PC-9 (cell line): ENCODE results near the gene ACY1. TPM values are rescaled to one million over a fixed set of nuclear protein-coding genes. Genes with fewer than 3 reads are reported as not detected.

Source experiments
- BruUV-seq: library from RNA; stranded (reverse); fragments of 400-500 nt; replicated peaks from 2 replicates; lab custom pipeline; 2021; lab: Mats Ljungman, UMichigan
- CTCF ChIA-PET: fragments of 300-600 bp; sonication (Branson Sonifier 250); formaldehyde crosslinking; loops from one replicate; lab custom pipeline; 2022; ENCODE audit warnings: antibody characterized with exemption; lab: Charles Lee
- POLR2A ChIA-PET: fragments of 300-600 bp; sonication (Branson Sonifier 250); formaldehyde crosslinking; loops from one replicate; lab custom pipeline; 2022; ENCODE audit warnings: antibody characterized with exemption; ENCODE audit not compliant: unreplicated experiment; lab: Charles Lee
- DNase-seq, 2 experiments: peaks; one replicate each; pipeline versions ENCODE4 v3.0.0 to v3.0.0-alpha.2; 2015 to 2022; ENCODE audit warnings: mixed read lengths in 1 of 2
- H2AFZ ChIP-seq: fragments of 200-600 bp; sonication (generic); 2 replicates; pipeline ENCODE4 v1.8.1; 2017; ENCODE audit warnings: antibody characterized with exemption
- H3F3A ChIP-seq: fragments of 200-600 bp; sonication (generic); 2 replicates; pipeline ENCODE4 v1.8.1; 2017; ENCODE audit warnings: antibody characterized with exemption, mild to moderate bottlenecking, low read depth; ENCODE audit not compliant: insufficient read depth
- H3K27ac ChIP-seq: fragments of 200-600 bp; sonication (generic); 2 replicates; pipeline ENCODE4 v1.6.1; 2016; ENCODE audit warnings: mixed run types
- H3K27me3 ChIP-seq: fragments of 200-600 bp; sonication (generic); 2 replicates; pipeline ENCODE4 v1.6.1; 2016; ENCODE audit warnings: low read depth, mixed run types; ENCODE audit not compliant: insufficient read depth
- H3K36me3 ChIP-seq: fragments of 200-600 bp; sonication (generic); 2 replicates; pipeline ENCODE4 v1.6.1; 2016; ENCODE audit warnings: low read depth, mixed run types
- H3K4me1 ChIP-seq: fragments of 200-600 bp; sonication (generic); replicated peaks from 2 replicates; pipeline ENCODE4 v1.6.1; 2016; ENCODE audit warnings: mixed run types; ENCODE audit not compliant: insufficient read depth
- H3K4me2 ChIP-seq: fragments of 200-600 bp; sonication (generic); 2 replicates; pipeline ENCODE4 v1.6.1; 2017; ENCODE audit warnings: mixed run types
- H3K4me3 ChIP-seq: fragments of 200-600 bp; sonication (generic); 2 replicates; pipeline ENCODE4 v1.6.1; 2016; ENCODE audit warnings: mixed run types
- H3K79me2 ChIP-seq: fragments of 200-600 bp; sonication (generic); 2 replicates; pipeline ENCODE4 v1.6.1; 2017; ENCODE audit warnings: low read depth, mixed run types
- H3K9me2 ChIP-seq: fragments of 200-600 bp; sonication (generic); 2 replicates; pipeline ENCODE4 v1.8.1; 2017; ENCODE audit warnings: mild to moderate bottlenecking; ENCODE audit not compliant: insufficient read depth
- H3K9me3 ChIP-seq: fragments of 200-600 bp; sonication (generic); 2 replicates; pipeline ENCODE4 v1.8.1; 2016; ENCODE audit warnings: low read depth; ENCODE audit not compliant: insufficient read depth
- H4K20me1 ChIP-seq: fragments of 200-600 bp; sonication (generic); 2 replicates; pipeline ENCODE4 v1.8.1; 2017; ENCODE audit not compliant: insufficient read depth
- CTCF ChIP-seq: fragments of 200-600 bp; sonication (generic); conservative IDR thresholded peaks from 2 replicates; pipeline ENCODE4 v1.6.1; 2017; ENCODE audit warnings: mixed run types, antibody characterized with exemption, mild to moderate bottlenecking, moderate library complexity
- EZH2 ChIP-seq: fragments of 200-600 bp; sonication (generic); IDR thresholded peaks from 2 replicates; pipeline ENCODE4 v1.8.0; 2017; ENCODE audit warnings: antibody characterized with exemption, low read depth
- intact Hi-C: fragments of 100-400 bp; cut with micrococcal nuclease; formaldehyde crosslinking; loops from one replicate; pipeline ENCODE4 v1.10.0; 2022; ENCODE audit not compliant: unreplicated experiment
- total RNA-seq: library from RNA; stranded (reverse); gene quantifications from 2 replicates; pipeline ENCODE4 v1.2.3, GENCODE V29; 2021

Gene ACY1
- total RNA-seq, 1 experiment from 2014 or later = 52.2 TPM

GRCh38 chr3:51975852-51976549 lies 7.3 kb upstream of the ACY1 start:
- Histone ChIP-seq H3K4me3 (no peak overlapping the region; the same call in 1 of the 2 replicates), H3K36me3 (no peaks in the 10 kb centered on the region), H3K9me3 (no peaks in the 10 kb centered on the region), H3K27ac (no peak overlapping the region), H3F3A (peaks cover 22% of the 10 kb centered on the region; the same call in 1 of the 2 replicates), H4K20me1 (no peaks in the 10 kb centered on the region), H3K79me2 (peaks cover 17% of the 10 kb centered on the region; the same call in 1 of the 2 replicates), H3K4me2 (peak overlapping the region; percentile 78; the same call in 1 of the 2 replicates), H3K4me1 (peaks cover 8% of the 10 kb centered on the region; the same call in 1 of the 2 replicates), H2AFZ (no peak overlapping the region), H3K27me3 (no peaks in the 10 kb centered on the region), H3K9me2 (no peaks in the 10 kb centered on the region)
- intact Hi-C loops = no loop called here
- CTCF ChIA-PET = no interaction called here
- POLR2A ChIA-PET = no interaction called here
- TF ChIP-seq CTCF (no peak), EZH2 (no peak)
- BruUV-seq = TSS peak; percentile 34
- DNase-seq = no peak

- CTCF ChIA-PET = no interaction called here
Observed at GRCh38 chr3:51977446-51978142, 5.7 kb upstream of the ACY1 start.

GRCh38 chr3:51978143-51978502 lies 5.2 kb upstream of the ACY1 start:
- Histone ChIP-seq H3K9me2 (no peaks in the 10 kb centered on the region), H3F3A (peaks cover 30% of the 10 kb centered on the region), H3K79me2 (peaks cover 9% of the 10 kb centered on the region; the same call in 1 of the 2 replicates), H3K9me3 (no peaks in the 10 kb centered on the region), H3K36me3 (no peaks in the 10 kb centered on the region), H3K27me3 (no peaks in the 10 kb centered on the region), H3K4me2 (no peak overlapping the region), H3K4me3 (no peak overlapping the region), H3K4me1 (peaks cover 25% of the 10 kb centered on the region), H4K20me1 (no peaks in the 10 kb centered on the region), H3K27ac (no peak overlapping the region), H2AFZ (no peak overlapping the region)
- TF ChIP-seq CTCF = no peak
- no peak for TF ChIP-seq EZH2
- no TSS peak for BruUV-seq
- intact Hi-C loops = no loop called here
- no peak for DNase-seq
- POLR2A ChIA-PET = no interaction called here
- CTCF ChIA-PET = no interaction called here

More at GRCh38 chr3:51977446-51978142, 5.7 kb upstream of the ACY1 start:
- Histone ChIP-seq H3K9me3 (no peaks in the 10 kb centered on the region), H3K4me3 (no peak overlapping the region), H3K27me3 (no peaks in the 10 kb centered on the region), H3K9me2 (no peaks in the 10 kb centered on the region), H3K4me1 (peaks cover 24% of the 10 kb centered on the region), H3K36me3 (no peaks in the 10 kb centered on the region), H3K79me2 (peaks cover 13% of the 10 kb centered on the region; the same call in 1 of the 2 replicates), H2AFZ (no peak overlapping the region), H3K4me2 (no peak overlapping the region), H3K27ac (no peak overlapping the region), H4K20me1 (no peaks in the 10 kb centered on the region), H3F3A (peaks cover 24% of the 10 kb centered on the region)
- DNase-seq = peak in 1 of 2 experiments; percentile 22
- no peak for TF ChIP-seq EZH2
- TF ChIP-seq CTCF = no peak
- intact Hi-C loops = no loop called here
- no TSS peak for BruUV-seq
- POLR2A ChIA-PET = no interaction called here
